ENCODE data around the gene N4BP2.

- TF ChIP-seq CTCF (IDR thresholded peaks at IDR 0.05) (no peak), POLR2A (IDR thresholded peaks at IDR 0.05) (no peak), POLR2AphosphoS5 (IDR thresholded peaks at IDR 0.05) (no peak)
Observed at GRCh38 chr4:40066651-40067050, 10.0 kb downstream of the N4BP2 start.

All from suprapubic skin (tissue), 4 donors.